ENCODE results near the gene CPPED1. TPM values are rescaled to one million over a fixed set of nuclear protein-coding genes. Genes with fewer than 3 reads are reported as not detected.
"Not testable (repeated sequence)": the region's sequence is repeated elsewhere in the genome, so short reads cannot be mapped to it uniquely, and the experiment has no call there.

The CPPED1 gene
- total RNA-seq (2014; rRNA removed; shearing (Covaris generic); ENCODE audit: low replicate concordance): 63.2 and 73.2 TPM in 2 replicates

DNA sequence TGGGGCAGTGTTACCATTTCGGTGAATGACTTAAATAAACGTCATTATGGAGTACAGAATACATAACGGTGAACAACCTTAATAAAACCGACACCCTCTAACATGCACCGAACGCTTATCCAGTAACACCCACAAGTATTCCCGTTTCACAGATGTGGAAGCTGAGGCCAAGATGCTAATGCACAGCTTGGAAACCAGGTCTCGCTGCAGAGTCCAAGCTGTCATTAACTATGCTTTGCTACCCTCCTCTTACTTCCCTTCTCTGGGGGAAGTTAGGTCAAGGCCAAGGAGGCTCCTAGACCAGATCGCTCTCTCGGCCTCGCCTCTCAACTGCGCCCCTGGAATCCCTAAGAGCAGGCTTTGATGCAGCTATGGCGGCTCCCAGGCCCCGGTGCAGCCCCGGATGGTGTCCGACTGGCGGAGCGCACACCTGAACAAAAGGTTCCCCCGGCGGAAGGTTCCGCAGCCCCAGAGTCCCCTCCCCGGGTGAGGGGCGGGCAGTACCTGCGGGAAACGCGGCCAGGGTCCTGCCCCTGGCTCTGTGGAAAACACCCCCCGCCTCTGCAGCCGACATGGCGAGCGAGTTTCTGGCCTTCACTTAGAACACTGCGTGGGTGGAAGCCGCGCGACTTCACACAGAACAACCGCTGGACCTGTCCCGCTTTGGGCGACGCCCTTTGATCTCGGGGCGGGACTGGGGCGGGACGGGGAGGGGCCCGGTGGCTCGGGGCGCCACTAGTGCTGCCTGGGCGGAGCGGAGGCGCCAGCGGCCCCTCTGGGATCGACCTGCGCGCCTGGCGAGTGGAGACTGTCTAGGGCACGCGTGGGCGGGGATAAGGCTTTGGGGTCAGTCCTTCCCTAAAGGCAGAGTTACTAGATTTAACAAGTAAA is at the start of gene CPPED1:
CPPED1 (minus strand) TSS at position 685 of the 891 bp plus-strand sequence; CDS start at position 574, 111 bp downstream.
- peak; percentile 94 for DNase-seq (ENCODE audit: low read depth)
- in situ Hi-C loops (cut with HindIII; ENCODE audit: low pct_unique_long_range_greater_than_20kb, low sequenced_read_pairs): no loop called here

GRCh38 chr16:12850186-12850585 is 46.5 kb upstream of the CPPED1 start:
- in situ Hi-C loops (cut with HindIII; ENCODE audit: low pct_unique_long_range_greater_than_20kb, low sequenced_read_pairs): no loop called here
- no peak for DNase-seq (ENCODE audit: low read depth)

- DNase-seq (ENCODE audit: low read depth): no peak
- in situ Hi-C loops (cut with HindIII; ENCODE audit: low pct_unique_long_range_greater_than_20kb, low sequenced_read_pairs): no loop called here
These were observed 42.9 kb upstream of the CPPED1 start for GRCh38 chr16:12846592-12846991.

DNA sequence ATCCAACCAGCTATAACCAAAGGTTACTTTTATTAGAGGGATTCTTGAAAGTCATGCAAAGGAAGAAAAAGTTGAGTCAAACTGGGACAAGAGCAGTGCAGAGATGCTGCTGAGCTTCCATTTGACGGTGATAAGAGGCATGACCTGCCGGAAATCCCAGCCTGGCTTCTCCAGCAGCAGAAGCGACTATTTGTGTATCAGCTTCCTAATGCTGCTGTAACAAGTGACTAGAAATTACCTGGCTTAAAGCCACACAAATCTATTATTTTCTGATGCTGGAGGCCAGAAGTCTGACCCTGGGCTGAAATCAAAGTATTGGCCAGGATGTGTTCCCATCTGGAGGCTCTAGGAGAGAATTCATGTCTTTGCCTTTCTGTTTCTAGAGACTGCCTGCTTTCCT is 41.6 kb upstream of the CPPED1 start:
- DNase-seq (ENCODE audit: low read depth): no peak
- in situ Hi-C loops (cut with HindIII; ENCODE audit: low pct_unique_long_range_greater_than_20kb, low sequenced_read_pairs): no loop called here

GRCh38 chr16:12837756-12838155 is 34.1 kb upstream of the CPPED1 start:
- in situ Hi-C loops (cut with HindIII; ENCODE audit: low pct_unique_long_range_greater_than_20kb, low sequenced_read_pairs): no loop called here
- DNase-seq (ENCODE audit: low read depth): no peak

GRCh38 chr16:12837291-12837690 is 33.6 kb upstream of the CPPED1 start:
- DNase-seq (ENCODE audit: low read depth): no peak
- in situ Hi-C loops (cut with HindIII; ENCODE audit: low pct_unique_long_range_greater_than_20kb, low sequenced_read_pairs): no loop called here

- in situ Hi-C loops (cut with HindIII; ENCODE audit: low pct_unique_long_range_greater_than_20kb, low sequenced_read_pairs): no loop called here
These were observed 30.2 kb upstream of the CPPED1 start for GRCh38 chr16:12833926-12834325.

GRCh38 chr16:12829096-12829888 is 25.6 kb upstream of the CPPED1 start:
- in situ Hi-C loops (cut with HindIII; ENCODE audit: low pct_unique_long_range_greater_than_20kb, low sequenced_read_pairs): no loop called here
- DNase-seq (ENCODE audit: low read depth): no peak

More at GRCh38 chr16:12833926-12834325, 30.2 kb upstream of the CPPED1 start:
- DNase-seq (ENCODE audit: low read depth): peak; percentile 91

DNA sequence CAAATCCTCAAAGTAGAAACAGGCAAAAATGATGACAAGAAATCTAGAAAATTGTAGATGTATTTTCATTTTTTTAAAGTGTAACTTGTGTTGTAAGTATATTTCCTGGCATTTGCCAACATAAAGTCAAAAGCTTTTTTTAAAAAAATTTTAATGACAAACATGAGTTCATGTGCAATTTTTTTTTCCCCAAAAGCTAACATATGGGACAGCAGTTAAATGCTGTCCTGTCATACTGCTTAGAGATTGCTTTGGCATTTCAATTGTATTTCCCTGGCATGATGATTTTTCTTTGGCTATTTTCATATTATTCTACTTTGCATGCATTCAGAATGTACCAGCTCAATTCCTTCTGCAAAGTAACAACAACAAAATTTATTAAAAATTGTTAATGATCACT is 24.5 kb upstream of the CPPED1 start:
- in situ Hi-C loops (cut with HindIII; ENCODE audit: low pct_unique_long_range_greater_than_20kb, low sequenced_read_pairs): no loop called here
- DNase-seq (ENCODE audit: low read depth): no peak

- DNase-seq (ENCODE audit: low read depth): no peak
These were observed 22.9 kb upstream of the CPPED1 start for GRCh38 chr16:12826559-12826958.

DNA sequence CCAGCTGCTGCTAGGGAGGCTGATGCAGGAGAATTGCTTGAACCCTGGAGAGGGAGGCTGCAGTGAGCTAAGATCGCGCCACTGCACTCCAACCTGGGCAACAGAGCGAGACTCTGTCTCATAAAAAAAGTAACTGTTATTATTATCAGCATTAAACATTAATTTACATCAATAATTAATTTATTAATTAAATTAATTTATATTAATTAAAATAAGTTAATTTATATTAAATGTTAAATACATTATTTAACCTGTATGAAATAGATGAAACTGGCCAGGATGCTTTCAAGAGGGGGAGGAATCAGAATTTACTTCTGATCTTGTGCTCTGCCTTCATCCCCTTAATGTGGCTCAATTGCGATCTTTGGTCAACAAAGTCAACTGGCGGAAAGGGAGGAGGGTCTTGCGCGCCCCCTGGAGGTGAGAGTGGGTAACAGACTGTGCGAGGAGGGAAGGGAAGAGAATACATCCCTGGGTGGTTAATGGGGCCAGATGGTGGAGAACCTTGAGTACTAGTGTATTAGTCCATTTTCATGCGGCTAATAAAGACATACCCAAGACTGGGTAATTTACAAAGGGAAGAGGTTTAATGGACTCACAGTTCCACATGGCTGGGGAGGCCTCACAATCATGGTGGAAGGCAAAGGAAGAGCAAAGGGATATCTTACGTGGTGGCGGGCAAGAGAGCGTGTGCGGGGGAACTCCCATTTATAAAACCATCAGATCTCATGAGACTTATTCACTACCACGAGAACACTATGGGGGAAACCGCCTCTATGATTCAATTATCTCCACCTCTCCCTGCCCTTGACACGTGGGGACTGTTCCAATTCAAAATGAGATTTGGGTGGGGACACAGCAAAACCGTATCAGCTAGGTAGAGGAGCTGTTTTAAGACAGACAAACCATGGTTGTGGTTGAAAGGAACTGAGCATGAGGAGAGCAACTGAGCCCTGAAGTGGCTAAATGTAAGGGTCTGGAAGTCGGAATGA is 15.7 kb upstream of the CPPED1 start:
- in situ Hi-C loops (cut with HindIII; ENCODE audit: low pct_unique_long_range_greater_than_20kb, low sequenced_read_pairs): no loop called here

More at GRCh38 chr16:12826559-12826958, 22.9 kb upstream of the CPPED1 start:
- in situ Hi-C loops (cut with HindIII; ENCODE audit: low pct_unique_long_range_greater_than_20kb, low sequenced_read_pairs): no loop called here

GRCh38 chr16:12818326-12818725 is 14.6 kb upstream of the CPPED1 start:
- in situ Hi-C loops (cut with HindIII; ENCODE audit: low pct_unique_long_range_greater_than_20kb, low sequenced_read_pairs): no loop called here
- DNase-seq (ENCODE audit: low read depth): no peak

More for the DNA sequence above, 15.7 kb upstream of the CPPED1 start:
- DNase-seq (ENCODE audit: low read depth): peak; percentile 28

DNA sequence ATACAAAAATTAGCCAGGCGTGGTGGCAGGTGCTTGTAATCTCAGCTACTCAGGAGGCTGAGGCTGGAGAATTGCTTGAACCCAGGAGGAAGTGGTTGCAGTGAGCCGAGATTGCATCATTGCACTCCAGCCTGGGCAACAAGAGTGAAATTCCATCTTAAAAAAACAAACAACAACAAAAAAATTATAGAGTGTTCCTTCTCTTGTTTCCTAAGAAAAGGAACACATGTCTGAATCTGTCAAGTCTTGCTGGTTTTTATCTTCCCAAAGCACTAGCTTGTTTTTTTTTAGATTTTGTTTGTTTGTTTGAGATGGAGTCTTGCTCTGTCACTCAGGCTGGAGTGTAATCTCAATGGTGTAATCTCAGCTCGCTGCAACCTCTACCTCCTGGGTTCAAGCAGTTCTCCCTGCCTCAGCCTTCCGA is 13.1 kb upstream of the CPPED1 start:
- DNase-seq (ENCODE audit: low read depth); in situ Hi-C loops (cut with HindIII; ENCODE audit: low pct_unique_long_range_greater_than_20kb, low sequenced_read_pairs): not testable (repeated sequence)

GRCh38 chr16:12815361-12815760 is 11.7 kb upstream of the CPPED1 start:
- in situ Hi-C loops (cut with HindIII; ENCODE audit: low pct_unique_long_range_greater_than_20kb, low sequenced_read_pairs): no loop called here

GRCh38 chr16:12813734-12814133 is 10.0 kb upstream of the CPPED1 start:
- in situ Hi-C loops (cut with HindIII; ENCODE audit: low pct_unique_long_range_greater_than_20kb, low sequenced_read_pairs): not testable (repeated sequence)

More at GRCh38 chr16:12815361-12815760, 11.7 kb upstream of the CPPED1 start:
- DNase-seq (ENCODE audit: low read depth): no peak

DNA sequence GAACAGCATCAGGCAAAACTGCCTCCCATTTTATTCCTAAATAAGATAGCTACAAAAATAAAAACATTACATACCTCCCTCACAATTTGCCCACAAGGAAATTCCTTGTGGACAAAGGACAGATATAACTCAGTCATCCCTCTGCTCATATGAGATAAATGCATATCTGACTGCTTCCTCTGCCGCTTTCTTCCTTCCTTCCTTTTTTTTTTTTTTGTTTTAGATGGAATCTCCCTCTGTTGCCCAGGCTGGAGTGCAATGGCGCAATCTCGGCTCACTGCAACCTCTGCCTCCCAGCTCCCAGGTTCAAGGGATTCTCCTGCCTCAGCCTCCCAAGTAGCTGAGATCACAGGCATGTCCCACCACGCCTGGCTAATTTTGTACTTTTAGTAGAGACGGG is 9.6 kb upstream of the CPPED1 start:
- DNase-seq (ENCODE audit: low read depth); in situ Hi-C loops (cut with HindIII; ENCODE audit: low pct_unique_long_range_greater_than_20kb, low sequenced_read_pairs): not testable (repeated sequence)

More at GRCh38 chr16:12813734-12814133, 10.0 kb upstream of the CPPED1 start:
- not testable (repeated sequence) for DNase-seq (ENCODE audit: low read depth)

DNA sequence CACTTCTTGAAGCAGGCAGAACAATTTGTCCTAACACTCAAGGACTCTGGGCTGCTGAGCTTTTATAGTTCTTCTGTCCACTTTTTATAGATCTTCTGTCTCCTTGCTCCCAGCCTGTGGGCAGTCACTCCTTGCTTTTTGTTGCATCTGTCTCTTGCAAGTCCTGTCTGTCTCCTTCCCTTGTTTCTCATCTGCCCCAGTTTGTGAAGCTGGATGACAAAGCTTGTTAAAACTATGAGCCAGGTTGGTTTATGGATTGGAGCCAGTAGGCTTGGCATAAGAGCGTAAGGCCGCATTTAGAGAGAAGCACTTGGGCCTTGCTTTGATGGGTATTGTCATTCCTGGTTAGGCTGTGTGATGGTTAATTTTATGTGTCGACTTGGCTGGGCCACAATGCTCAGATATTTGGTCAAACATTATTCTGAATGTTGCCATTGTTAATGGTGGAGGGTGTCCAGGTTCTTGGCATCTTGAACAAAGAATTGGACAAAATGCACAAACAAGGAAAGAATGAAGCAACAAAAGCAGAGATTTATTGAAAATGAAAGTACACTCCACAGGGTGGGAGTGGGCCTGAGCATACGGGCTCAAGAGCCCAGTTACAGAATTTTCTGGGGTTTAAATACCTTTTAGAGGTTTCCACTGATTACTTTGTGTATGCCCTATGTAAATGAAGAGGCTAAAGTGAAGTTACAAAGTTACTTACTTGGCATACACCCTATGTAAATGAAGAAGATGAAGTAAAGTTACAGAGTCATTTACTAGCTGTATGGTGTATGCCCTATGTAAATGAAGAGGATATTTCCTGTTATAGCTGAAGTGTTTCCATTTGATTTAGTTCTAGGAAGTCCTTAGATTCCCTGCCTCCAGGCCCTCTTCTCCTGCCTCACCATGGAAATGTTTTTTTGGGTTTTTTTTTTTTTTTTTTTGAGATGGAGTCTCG is 8.0 kb upstream of the CPPED1 start:
- in situ Hi-C loops (cut with HindIII; ENCODE audit: low pct_unique_long_range_greater_than_20kb, low sequenced_read_pairs): no loop called here
- DNase-seq (ENCODE audit: low read depth): no peak

Data from Caki2 (cell line).